ENCODE results near the gene SMC6.

DNA sequence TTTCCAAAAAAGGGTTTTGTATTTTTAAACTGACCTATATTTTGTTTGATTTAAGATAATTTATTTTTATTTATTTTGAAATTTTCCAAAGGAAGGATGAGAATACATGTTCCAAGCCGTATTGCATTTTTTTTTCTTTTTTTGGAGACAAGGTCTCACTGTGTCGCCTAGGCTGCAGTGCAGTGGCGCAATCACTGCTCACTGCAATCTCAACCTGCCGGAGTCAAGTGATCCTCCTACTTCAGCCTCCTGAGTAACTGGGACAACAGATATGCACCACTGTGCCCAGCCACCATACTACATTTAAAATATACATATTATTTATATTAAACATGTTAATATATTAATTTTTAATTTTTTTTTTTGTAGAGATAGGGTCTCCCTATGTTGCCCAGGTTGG lies 15.3 kb upstream of the SMC6 start:
- TF ChIP-seq POLR2AphosphoS5 (IDR thresholded peaks at IDR 0.05; ENCODE audit: low read depth, low read length): no peak
- TF ChIP-seq, protein P1, sequence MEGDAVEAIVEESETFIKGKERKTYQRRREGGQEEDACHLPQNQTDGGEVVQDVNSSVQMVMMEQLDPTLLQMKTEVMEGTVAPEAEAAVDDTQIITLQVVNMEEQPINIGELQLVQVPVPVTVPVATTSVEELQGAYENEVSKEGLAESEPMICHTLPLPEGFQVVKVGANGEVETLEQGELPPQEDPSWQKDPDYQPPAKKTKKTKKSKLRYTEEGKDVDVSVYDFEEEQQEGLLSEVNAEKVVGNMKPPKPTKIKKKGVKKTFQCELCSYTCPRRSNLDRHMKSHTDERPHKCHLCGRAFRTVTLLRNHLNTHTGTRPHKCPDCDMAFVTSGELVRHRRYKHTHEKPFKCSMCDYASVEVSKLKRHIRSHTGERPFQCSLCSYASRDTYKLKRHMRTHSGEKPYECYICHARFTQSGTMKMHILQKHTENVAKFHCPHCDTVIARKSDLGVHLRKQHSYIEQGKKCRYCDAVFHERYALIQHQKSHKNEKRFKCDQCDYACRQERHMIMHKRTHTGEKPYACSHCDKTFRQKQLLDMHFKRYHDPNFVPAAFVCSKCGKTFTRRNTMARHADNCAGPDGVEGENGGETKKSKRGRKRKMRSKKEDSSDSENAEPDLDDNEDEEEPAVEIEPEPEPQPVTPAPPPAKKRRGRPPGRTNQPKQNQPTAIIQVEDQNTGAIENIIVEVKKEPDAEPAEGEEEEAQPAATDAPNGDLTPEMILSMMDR (IDR thresholded peaks at IDR 0.05): no peak
